ENCODE data around the gene DENND1A.
"Not testable (repeated sequence)": the region's sequence is repeated elsewhere in the genome, so short reads cannot be mapped to it uniquely, and the experiment has no call there.

The DENND1A gene

DNA sequence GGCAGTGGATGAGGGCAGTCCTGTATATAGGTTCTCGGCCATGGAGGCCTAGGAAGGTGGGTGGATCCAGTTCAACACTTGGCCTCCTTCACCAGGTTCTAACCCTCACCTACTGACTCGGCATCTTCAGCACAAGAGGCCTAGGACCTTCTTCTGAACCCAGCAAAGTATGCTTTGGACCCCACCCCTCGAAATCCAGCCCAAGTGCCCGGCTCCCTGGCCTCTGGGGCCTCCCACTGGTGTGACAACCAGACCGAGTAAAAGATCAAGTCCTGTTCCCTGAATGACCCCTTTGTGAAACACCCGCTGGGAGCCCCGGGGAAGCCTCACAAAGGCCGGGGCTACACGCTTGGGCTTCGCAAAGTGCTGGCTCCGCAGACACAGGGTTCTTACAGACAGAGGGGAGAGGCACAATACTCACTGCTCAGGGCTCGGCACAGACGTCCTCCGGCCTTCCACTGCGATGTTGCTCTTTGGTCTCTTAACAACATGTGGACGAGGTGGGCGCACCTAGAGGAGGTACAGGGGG is 526.9 kb downstream of the DENND1A start:
- DNase-seq: no peak

DNA sequence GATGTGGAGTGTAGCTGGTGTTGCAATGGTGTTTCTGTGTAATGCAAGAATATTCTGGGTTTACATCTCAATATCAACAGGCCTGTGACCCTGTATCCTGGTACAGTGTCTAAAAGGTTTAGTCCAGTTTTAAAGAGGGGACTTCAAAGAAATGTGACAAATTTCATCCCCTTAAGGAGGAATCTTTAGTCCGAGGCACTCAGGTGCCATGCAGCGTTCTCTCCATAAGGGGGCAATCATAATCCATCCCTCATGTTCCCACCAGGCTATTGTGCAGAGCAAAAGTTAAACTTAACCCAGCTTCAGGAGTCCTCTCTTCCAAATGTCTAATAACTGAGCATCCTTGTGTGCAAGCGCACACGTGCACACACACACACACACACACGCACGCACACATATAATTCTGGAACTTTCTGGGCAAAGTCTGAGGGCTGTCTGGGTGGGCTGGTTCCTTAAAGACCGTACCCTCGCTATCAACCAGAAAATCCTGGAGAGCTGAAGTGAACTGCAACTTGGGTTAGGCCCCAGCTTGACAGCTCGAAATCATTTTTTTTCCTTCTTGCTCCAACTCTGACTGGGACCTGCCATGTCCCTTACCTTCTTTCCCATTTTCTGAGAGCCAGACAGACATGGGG is 527.9 kb downstream of the DENND1A start:
- peak; percentile 59 for DNase-seq

DNA sequence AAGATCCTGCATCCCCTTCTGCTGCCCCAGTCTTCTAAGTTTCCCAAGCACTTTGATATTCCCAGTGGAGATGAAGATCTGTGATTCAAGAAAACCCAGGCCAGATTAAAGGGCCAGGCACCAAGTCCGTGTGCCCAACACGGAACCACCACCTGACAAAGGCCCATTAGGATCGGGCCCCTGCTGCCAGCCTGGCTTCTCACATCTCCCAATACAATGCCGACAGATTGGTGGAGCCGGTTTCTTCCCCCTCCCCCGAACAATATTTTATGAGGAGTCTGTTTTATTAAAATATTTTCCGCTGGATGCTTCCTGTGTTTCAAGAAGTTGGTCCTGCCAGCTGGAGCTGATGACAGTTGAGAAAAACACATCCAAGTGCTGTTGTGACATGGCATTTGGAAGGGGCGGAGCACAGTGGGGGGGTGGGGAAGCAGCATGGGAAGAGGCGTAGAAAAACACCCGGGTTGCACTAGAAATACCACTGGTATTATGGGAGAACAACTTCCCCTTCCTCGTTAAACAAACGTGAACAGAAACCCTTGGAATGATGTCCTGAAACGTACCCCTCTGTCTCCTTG is 528.9 kb downstream of the DENND1A start:
- peak; percentile 51 for DNase-seq

DNA sequence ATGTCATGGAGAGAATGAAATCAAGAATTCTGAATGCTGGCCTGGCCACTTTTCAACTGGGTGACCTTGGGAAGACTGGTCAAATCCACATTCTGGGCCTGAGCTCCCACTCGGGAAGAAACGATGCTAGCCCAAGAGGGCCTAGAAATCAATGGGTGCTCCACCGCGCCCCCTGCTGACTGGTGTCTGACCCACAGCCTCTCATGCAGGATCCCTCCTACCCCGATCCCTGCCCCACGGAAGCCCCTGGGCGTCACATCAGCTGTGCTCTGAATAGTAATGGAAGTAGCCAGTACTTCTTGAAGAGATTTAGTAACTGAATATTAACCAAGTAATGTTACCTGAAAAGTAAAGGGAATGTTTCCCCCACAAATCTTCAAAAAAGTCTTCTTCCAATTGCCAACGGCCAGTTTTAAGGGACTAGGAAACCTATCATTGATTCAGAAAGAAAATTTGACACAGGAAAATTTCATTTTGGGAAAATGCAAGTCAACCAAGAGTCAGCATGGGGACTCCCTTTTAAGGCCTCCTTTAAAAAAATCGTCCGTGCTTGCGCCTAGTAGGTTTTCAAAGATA is 530.0 kb downstream of the DENND1A start:
- no peak for DNase-seq

DNA sequence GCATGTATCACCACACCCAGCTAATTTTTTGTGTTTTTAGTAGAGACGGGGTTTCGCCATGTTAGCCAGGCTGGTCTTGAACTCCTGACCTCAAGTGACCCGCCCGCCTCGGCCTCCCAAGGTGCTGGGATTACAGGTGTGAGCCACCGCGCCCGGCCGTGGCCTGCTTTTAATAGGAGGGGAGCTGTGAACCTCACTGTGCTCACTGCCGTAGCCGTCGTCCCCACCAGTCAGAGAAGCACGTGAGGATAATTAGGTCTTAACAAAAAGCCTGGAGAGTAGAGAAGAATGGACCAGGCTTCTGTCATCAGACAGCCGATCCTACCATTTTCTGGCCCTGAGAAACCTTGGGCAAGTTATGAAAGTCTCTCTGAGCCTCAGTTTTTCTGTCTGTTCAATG is 531.0 kb downstream of the DENND1A start:
- not testable (repeated sequence) for DNase-seq

DNA sequence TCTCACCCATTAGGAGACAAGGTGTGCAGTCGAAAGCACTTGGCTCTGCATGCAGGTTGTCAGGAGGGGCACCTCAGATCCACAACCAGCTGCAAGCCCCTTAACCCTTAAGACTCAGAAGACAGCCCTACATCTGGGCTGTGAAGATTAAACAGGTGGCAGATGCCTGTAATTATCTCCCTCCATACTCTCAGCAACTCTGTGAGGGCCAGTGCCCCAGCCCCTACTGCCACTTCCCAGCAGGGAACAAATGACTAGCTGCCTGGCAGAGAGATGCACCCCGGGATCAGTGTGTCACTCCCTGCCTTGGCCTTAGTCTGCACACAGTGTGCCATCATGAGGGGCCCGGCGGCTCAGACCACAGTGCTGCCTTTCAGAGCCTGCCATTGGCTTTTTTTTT is 532.0 kb downstream of the DENND1A start:
- DNase-seq: no peak

DNA sequence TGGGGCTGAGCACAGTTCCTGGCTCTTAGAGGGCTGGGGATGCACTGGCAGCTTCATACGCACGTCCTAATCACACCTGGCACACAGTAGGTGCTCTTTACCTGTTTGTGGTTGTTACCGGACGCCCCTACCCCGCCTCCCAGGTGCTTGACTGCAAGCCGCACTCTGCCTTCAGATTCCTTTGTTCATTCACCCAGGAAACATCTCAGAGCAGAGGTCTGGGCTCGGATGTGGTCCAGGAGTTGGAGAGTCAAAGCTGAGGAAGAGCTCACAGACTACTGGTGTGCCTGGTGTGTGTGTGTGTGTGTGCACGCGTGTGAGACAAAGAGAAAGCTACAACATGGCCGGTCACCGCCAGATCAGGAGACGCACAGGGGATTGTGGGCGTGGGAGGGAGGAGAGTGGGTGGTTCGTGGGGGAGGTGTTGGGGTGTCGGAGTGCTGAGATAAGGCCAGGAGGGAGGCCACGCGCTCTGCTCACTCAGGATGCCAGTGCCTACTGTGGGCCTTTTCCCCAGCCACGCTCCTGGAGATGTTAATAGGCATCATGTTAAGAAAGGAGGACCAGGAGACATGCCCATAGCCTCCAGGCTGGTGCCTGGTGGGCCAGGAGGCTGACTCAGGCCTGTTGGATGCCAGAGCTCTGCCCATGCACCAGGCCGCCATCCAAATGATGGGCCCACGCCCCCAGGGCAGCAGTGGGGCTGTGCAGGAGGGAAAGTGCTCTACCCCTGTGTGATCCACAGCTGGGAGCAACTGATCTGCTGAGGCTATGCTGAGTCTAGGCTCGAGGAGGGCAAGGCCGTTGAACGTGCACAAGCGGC is 534.0 kb downstream of the DENND1A start:
- no peak for DNase-seq

DNA sequence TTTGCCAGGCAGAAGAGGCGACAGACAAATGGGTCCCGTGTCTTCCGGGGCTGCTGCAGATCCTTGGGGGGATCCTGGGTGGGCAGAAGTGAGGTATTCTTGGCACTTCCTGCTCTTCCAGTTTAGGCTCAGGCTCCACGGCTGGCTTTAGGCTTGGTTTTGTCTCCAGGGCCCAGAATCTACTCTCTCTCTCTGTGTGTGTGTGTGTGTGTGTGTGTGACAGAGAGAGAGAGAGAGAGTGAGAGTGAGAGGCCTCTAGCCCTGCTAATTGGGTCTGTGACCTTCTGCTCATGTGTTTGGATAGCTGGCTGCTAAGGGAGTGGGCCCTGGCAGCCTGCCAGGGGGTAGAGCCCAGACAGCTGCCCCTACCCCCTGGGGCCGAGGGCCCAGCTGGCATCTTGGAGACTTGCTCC is 534.6 kb downstream of the DENND1A start:
- peak; percentile 14 for DNase-seq

DNA sequence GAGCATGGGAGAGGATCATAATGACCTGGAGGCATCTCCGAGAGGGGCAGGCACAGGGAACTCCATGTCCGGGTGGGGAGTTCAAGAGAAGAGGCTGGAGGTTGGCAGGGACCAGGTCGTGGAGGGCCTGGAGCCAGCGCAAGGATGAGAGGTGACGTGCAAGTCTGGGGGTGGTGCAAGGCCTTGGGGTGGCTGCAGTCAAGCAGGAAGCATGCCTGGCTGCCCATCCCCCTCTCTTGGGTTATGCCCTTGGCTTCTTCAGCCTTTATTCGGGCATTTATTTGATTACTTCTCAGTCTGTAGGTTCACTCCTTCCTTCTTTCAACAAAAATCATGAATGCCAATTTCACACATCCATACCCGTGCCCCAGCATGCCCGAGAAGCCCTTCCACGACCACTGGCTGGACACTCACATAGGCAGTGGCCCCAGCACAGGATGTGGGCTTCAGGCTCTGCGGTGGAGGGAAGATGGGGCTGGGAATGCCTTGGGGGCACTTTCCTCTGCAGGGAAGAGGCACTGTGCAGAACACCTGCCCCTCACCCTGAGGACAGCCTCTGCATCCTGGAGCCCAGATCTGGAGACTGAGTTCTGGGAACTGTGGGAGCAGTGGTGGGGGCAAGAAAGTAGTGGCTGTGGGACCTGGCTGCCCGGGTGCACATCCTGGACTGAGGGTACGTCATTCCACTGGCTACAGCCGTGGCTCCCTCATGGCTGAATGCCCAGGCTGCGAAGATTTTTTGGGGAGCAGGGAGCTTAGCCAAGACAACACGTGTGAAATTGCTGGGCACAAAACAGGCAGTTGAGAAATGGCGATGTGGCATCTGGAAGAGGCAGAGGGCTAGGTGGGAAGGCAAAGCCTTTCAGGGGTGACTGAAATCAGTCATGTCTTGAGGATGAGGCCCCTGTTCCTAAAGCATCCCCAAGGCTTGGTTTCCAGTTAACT is 535.4 kb downstream of the DENND1A start:
- no peak for DNase-seq

DNA sequence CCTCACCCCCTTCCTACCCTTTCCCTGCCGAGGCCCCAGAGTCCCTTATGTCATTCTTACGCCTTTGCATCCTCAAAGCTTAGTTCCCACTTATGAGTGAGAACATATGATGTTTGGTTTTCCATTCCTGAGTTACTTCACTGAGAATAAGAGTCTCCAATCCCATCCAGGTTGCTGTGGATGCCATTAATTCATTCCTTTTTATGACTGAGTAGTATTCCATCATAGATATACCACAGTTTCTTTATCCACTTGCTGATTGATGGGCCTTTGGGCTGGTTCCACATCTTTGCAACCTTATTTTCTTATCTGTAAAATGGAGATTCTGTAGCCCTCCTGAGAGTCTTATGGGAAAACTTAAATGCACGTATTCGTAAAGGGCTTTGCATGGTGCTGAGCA is 537.1 kb downstream of the DENND1A start:
- no peak for DNase-seq

DNA sequence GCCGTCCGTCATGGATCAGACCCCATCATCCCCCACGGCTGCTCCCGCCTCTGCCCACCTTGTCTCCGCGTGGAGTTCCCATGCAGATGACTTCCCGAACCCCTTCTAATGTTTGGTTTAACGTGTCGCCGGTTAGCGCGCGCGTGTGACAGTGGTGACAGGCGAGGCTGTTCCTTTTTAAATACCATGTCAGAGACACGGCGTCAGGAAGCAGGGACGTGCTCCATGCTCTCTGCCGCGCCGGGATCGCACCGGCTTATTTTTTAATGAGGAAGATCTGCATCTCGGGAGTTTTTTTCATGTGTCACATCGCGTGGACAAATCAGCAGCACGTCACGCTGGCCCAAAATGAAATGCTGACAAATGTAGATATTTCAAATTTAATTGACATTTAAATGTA is 538.0 kb downstream of the DENND1A start:
- no peak for DNase-seq

DNA sequence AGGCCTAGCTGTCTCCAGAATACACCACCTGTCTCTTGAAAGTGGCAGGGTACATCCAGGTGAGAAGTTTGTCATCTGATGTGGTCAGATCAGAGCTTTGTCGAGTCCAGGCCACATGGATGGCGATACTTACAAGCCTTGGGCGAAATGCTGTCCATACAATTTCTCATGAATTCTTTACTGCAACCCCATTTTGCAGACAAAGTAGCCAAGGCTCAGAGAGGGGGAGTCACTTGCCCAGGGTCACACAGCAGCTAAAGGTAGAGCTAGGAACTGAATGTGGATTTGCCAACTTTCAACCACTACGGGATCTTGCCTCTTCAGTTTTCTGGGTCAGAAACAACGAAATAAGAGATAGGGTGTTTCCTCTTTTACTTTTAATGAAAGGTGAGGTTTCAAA is 538.7 kb downstream of the DENND1A start:
- no peak for DNase-seq

DNA sequence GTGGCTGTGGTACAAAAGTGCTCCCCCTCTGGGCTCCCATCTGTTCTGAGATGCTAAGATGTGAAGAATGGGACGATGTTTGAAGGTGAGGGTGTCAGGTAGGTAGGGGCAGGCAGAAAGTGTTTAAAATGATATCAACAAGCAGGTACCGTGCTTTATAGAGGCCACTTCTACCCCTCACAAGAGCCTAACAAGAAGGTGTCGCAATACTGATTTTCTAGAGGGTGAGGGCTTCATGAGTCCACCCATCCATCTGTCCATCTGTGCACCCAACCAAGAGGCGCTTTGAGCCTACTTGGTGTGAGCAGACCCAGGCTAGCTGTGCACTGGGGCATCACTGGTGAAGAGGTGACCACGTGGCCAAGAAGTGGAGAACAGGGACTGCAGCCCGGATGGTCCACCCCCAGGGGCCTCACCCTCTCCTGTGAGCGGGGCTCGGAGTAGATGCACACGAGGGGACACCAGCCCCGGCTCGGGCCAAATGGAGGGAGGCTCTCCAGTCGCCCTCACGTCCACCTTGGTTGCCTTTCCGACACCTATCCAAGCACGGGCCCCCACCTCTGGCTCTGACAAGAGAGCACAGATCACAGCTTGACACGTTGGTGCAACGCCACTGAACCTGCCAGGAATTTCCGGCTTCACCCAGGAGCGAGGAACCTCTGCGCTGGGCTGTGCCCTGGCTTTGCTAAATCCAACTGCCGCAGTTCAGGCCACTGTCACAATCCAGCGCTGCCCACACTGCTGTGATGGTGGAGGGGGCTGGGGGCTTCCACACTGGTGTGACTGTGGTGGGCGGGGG is 539.4 kb downstream of the DENND1A start:
- no peak for DNase-seq

DNA sequence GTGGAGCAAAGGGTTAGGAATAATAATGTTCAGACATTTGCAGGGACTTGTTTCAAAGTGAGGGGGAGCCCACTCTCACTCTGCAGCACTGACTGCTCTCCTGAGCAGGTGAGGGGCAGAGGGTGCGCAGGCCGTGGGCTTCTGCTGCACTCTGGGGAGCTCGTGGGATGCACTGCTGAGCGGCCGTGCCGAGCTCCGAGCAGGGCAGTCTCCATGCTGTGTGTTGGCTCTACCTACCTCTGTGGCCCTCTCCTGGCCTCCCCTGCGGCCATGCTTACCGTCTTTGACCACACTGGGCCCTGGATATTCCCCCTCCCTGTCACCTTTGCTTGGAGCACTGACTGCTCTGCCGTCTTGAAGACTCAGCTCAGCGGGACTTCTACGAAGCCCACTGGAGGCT is 540.2 kb downstream of the DENND1A start:
- DNase-seq: no peak

DNA sequence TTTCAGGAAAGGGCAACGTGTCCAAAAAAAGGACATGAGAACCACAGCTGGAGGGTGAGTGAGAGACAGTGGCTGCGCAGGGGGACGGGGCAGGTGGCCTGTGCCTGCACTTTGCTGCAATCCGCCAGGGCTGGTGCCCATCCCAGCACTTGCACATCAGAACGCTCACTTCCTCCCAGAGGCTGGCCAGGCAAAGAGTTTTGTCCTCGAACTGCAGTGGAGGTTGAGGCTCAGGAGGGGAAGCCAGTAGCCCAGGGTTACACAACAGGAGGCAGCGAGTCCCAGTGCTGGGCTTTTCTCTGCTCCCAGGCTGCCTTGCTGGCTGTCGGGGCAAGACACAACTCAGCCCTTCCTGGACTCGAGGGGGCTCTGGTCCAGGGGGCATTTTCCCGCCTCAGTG is 540.9 kb downstream of the DENND1A start:
- DNase-seq: no peak

DNA sequence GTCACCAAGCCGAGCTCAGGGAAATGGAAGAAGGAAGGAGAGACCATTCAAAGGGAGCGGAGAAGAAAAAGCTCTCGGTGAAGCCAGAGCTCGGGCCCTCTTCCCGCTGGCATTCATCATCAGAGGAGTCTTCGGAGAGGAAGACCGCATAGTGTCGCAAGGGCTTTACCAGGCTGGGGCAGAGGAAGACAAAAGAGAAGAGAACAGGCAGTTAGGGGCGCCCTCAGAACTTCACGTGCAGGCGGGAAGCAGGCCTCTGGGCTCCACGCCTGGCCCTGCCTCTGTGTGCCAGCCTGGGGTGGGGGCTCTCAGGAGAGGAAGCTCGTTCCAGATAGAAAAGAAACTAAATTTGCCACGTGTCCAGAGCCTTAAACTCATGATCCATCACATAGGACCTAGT is 542.2 kb downstream of the DENND1A start:
- no peak for DNase-seq

DNA sequence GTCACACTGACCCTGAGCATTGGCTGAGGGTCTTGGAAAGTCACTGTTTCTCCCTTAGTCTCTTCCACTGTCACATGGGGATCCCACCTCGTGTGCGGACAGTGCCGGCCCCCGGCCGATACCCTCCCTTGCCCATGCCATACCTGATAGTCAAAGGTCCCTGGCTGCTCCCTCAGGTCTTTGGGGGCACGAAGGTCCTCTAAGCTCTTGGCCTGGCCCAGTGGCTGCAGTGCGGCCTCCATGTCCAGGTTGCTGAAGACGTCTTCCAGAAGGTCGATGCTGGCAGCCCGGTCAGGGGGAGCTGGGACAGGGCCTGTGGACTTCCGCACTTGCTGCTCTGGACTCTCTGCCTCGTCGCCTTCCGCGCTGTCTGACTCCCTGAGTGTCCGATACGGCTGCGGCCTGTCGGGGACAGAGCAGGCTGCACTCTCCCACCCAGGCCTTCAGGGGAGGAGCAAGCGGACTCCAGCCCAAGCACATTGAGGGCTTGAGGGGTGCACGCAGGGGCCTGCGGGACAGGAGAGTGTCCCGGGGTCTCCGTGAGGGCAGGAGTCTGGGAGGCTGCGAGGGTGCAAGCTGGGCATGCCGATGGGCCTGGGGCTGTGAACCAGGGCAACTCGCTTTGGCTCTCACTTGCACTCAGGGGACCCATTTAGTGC is 546.3 kb downstream of the DENND1A start:
- no peak for DNase-seq

DNA sequence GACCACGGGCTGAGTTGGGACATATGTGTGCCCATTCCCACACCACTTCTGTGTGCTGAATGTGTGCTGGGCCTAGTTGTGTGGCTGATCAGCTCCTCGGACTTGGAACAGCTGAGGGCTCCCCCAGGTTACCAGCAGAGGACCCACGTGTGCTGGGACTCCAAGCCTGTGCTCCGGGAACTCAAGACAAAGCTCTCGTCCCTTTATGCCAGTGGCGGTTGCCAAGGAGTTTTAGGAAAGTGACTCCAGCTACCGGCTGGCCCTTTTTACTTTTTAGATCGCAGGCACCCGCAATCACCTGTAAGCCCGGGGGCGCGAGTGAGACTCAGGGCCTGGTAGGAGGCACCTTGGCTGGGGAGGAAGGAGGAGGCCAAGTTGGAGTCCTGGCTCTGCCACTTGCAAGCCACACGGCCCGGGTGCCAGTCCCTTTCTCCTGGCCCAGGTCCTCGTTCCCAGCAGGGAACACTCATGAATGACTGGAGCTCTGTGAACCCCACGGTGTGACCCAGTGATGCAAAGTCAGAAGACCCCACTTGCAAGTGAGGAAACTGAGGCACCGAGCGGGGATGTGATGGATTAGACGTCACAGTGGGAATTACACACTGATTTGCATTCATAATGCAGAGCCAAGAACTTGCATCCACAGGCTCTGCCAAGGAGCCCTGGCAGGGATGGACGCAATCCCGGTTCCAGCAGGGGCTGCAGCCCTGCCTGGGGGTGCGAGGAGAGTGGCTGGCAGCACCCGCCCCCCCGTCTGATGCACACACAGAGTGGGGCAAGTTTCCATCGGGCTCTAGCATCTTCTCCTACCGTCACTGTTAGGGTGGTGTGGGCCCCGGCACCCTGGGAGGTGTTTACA is 547.0 kb downstream of the DENND1A start:
- no peak for DNase-seq

DNA sequence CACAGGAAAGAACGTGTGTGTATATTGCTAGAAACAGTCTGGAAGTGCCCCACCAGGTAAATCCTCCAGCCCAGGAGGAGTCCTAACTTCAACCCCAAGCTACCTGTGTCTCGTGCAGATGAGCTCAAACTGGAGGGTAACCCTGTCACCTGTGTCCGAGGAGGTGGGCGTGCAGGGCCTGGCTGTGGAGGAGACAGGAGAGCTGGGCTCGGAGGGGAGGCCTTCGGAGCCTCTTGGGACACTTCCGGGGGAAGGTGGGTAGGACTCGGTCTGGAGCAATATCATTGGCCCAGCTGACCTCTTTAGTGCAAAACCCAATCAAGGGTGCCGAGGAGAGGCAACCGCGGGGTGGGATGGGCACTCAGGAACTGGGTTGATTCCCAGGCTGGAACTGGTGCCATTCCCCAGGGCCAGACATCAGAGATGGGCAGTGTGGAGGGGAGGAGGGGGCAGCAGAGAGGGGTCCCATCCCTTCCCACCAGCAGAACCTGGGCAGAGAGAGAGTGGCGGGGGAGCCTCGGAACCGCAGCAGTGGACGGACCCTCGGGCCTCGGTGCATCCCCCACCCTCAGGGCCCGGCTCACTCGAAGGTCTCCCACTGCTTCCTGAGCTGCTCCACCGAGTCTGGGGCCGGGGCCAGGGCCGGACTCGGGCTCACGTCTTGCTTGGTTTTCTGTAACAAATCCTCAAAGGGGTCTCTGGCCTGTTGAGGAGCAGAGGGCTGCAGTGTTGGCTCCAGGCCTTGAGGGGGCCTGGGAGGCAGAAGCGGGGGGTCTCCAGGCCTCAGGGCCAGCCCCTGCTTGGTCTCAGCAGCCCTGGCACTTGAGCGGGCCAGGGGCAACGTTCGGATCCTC is 548.8 kb downstream of the DENND1A start:
- DNase-seq: no peak

Measured in fibroblast of skin of scalp (primary cell).